ENCODE data around the gene MYO5B.

MYO5B gene

DNA sequence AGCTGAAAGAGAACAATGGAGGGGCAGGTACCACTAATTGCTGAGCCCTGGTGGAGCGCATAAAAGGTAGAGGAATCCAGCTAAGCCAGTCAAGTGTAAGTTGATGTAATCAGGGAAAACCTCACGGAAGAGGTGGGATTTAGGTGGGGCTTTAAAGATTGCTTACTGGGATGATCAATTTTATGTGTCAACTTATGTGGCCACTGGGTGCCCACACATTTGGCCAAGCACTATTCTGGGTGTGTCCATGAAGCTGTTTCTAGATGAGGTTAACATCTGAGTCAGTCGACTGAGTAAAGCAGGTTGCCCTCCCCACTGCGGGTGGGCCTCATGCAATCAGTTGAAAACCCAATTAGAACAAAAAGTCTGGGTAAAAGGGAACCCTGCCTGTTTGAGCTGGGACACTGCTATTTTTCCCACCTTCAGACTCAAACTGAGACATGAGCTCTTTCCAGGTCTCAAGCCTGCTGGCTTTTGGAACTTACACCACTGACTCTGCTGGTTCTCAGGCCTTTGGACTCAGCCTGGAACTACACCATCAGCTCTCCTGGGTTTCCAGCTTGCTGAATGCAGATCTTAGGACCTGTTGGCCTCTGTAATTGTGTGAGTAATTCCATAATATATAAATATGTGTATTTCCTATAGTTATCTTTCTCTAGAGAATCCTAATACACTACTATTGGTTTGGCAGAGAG is 67.3 kb downstream of the MYO5B start:
- no peak for DNase-seq (ENCODE audit: low read depth)
- no peak overlapping the region for H3K4me3 ChIP-seq (ENCODE audit: low read depth, low read length)
- TF ChIP-seq, protein P1, sequence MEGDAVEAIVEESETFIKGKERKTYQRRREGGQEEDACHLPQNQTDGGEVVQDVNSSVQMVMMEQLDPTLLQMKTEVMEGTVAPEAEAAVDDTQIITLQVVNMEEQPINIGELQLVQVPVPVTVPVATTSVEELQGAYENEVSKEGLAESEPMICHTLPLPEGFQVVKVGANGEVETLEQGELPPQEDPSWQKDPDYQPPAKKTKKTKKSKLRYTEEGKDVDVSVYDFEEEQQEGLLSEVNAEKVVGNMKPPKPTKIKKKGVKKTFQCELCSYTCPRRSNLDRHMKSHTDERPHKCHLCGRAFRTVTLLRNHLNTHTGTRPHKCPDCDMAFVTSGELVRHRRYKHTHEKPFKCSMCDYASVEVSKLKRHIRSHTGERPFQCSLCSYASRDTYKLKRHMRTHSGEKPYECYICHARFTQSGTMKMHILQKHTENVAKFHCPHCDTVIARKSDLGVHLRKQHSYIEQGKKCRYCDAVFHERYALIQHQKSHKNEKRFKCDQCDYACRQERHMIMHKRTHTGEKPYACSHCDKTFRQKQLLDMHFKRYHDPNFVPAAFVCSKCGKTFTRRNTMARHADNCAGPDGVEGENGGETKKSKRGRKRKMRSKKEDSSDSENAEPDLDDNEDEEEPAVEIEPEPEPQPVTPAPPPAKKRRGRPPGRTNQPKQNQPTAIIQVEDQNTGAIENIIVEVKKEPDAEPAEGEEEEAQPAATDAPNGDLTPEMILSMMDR (IDR thresholded peaks at IDR 0.05; ENCODE audit: low read depth, low read length, missing control alignments), result no peak

DNA sequence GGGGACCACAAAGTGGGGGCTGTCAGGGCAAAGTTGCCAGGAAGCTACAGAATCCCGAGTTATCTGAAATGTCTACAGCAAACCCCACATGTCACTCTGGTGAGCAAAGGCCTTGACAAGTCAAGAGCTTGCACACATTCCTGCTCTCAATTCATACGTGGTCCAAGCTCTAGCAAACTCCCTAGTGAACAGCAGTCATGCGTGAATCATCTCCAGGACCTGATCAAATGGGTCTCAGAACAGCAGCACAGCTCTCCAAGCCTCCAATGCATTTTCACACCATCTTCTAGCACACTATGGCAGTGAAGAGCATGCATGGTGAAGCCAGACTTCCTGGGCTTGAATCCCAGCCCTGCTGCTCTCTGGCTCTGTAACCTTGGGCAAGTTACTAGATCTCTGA is 68.5 kb downstream of the MYO5B start:
- H3K4me3 ChIP-seq (ENCODE audit: low read depth, low read length), result no peak overlapping the region
- DNase-seq (ENCODE audit: low read depth), result no peak
- TF ChIP-seq, protein P1 (IDR thresholded peaks at IDR 0.05; ENCODE audit: low read depth, low read length, missing control alignments), result no peak

DNA sequence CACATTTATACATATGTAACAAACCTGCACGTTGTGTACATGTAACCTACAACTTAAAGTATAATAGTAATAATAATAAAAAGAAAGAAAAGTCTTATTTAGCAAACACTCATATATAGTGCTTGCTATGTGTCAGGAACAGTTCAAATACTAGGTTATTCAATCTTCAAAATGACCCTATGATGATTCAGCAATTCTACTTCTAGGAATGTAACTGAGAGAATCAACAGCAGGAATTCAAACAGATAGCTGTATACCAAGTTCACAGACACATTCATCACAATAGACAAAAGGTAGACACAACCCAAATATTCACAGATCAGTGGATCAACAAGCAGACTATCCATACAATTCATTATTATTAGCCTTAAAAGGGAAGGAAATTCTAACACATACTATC is 69.5 kb downstream of the MYO5B start:
- TF ChIP-seq, protein P1 (IDR thresholded peaks at IDR 0.05; ENCODE audit: low read depth, low read length, missing control alignments), result no peak
- DNase-seq (ENCODE audit: low read depth), result no peak
- H3K4me3 ChIP-seq (ENCODE audit: low read depth, low read length), result no peak overlapping the region

DNA sequence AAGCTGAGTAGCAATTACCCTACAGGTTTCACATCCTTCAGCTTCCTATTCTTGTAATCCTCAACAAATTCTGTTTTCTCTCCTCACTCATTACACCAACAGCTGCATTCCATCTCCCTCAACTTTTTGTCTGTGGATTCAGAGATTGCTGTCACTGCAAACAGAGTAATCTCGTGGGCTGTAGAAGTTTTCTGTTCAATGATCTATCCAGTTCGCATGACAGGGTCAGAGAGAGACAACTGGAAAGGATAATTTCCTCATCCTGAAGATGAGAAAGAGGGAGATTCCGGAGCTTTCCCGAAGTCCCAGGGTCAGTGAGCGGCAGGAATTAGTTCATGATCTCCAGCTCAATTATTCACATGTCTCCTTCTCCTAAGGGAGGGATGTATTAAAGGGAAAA is 75.7 kb downstream of the MYO5B start:
- TF ChIP-seq, protein P1 (IDR thresholded peaks at IDR 0.05; ENCODE audit: low read depth, low read length, missing control alignments), result no peak
- no peak for DNase-seq (ENCODE audit: low read depth)
- H3K4me3 ChIP-seq (ENCODE audit: low read depth, low read length), result no peak overlapping the region

DNA sequence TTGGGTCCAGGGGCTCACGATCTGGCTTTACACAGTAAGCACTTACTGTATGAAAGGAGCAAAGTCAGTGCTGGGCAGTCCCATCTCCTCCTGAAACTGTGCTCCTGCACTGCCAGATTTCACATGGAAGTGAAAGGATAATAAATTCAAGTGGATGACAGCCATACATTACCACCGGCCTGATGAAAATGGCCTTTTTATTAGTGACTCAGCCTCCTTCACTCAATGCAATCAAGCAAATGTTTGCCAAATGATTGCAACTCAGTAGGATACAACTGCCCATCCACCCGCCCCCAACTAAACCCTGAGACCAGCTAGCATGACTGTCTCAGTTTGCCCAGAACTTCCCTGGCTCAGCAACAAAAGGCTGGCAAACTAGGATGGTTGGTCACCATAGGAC is 77.1 kb downstream of the MYO5B start:
- H3K4me3 ChIP-seq (ENCODE audit: low read depth, low read length), result no peak overlapping the region
- TF ChIP-seq, protein P1 (IDR thresholded peaks at IDR 0.05; ENCODE audit: low read depth, low read length, missing control alignments), result no peak
- DNase-seq (ENCODE audit: low read depth), result no peak

DNA sequence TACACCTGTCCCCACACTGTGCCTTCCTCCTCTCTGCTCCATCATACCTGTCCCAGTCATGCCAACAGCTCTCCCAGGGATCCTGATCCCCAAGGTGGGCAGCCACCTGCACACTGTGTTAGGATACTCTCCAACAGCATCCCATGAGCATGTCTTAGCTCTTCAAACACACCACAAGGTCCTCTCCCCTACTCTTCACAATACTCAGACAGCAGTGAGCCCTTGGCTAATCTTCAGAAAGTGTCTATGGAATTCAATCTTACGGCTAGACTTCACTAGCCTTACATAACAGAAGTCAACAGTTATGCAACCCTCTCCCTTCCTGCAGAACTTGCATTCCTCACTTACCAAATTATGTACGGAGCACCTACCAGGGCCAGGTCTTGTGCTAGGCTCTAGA is 79.9 kb downstream of the MYO5B start:
- DNase-seq (ENCODE audit: low read depth), result no peak
- H3K4me3 ChIP-seq (ENCODE audit: low read depth, low read length), result no peak overlapping the region
- TF ChIP-seq, protein P1 (IDR thresholded peaks at IDR 0.05; ENCODE audit: low read depth, low read length, missing control alignments), result no peak

DNA sequence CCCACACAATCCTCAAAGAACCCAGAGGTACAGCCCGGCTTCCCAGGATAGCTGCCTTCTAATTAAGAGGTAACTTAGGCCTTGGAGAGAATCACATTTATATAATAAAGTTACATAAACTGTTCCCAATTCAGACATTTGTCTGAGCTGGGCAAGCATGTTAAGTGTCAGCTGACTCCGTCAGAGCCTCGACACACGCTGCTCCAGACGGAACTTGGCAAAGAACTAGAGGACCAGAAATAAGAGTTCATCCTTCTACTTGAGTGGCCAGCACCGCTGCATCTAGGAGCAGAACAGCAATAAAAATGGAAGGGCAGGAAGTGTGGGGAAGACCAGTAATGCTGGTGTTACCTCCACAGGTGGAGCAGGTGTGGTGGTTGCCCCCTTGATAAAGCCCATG is 80.5 kb downstream of the MYO5B start:
- TF ChIP-seq, protein P1 (IDR thresholded peaks at IDR 0.05; ENCODE audit: low read depth, low read length, missing control alignments), result no peak
- no peak for DNase-seq (ENCODE audit: low read depth)

More for the DNA sequence above, 80.5 kb downstream of the MYO5B start:
- H3K4me3 ChIP-seq (ENCODE audit: low read depth, low read length), result no peak overlapping the region

Measured in GM12864 (cell line).